CD14-positive monocyte (primary cell): ENCODE results near the gene ARVCF. TPM values are rescaled to one million over a fixed set of nuclear protein-coding genes. Genes with fewer than 3 reads are reported as not detected.
A peak's percentile ranks its signal among the peaks of the same experiment; 100 is the strongest.

Source experiments
- DNase-seq, 3 donors: peaks; one replicate each; pipeline ENCODE4 v3.0.0-alpha.2; 2011 to 2022
- H2AFZ ChIP-seq: 2 replicates; pipeline ENCODE4 v1.6.0; 2012; ENCODE audit warnings: mild to moderate bottlenecking, low read depth, low read length, inconsistent platforms; ENCODE audit not compliant: insufficient read depth, poor library complexity, severe bottlenecking
- H3K27ac ChIP-seq, 2 donors: 1 replicate in 1 of 2; 2 replicates in 1 of 2; pipeline ENCODE4 v1.5.1; 2012 to 2013; ENCODE audit warnings: low read length in 2 of 2, control low read depth in 1 of 2, inconsistent platforms in 1 of 2, low read depth in 1 of 2, mild to moderate bottlenecking in 1 of 2
- H3K27me3 ChIP-seq, 2 donors: one replicate each; pipeline versions ENCODE4 v1.6.0 to v1.6.1; 2011 to 2013; ENCODE audit warnings: low read length in 2 of 2; ENCODE audit not compliant: control insufficient read depth in 2 of 2, insufficient read depth in 2 of 2
- H3K36me3 ChIP-seq, 2 donors: replicated peaks in 1 of 2; 1 replicate in 1 of 2; 2 replicates in 1 of 2; pipeline versions ENCODE4 v1.5.1 to v1.6.1; 2012 to 2013; ENCODE audit warnings: low read length in 2 of 2, control low read depth in 1 of 2, inconsistent platforms in 1 of 2, mild to moderate bottlenecking in 1 of 2; ENCODE audit not compliant: insufficient read depth in 2 of 2, control insufficient read depth in 1 of 2
- H3K4me1 ChIP-seq, 2 donors: 1 replicate in 1 of 2; 2 replicates in 1 of 2; pipeline versions ENCODE4 v1.5.1 to v1.6.1; 2012 to 2013; ENCODE audit warnings: low read length in 2 of 2, control low read depth in 1 of 2, inconsistent platforms in 1 of 2, mild to moderate bottlenecking in 1 of 2, moderate library complexity in 1 of 2; ENCODE audit not compliant: insufficient read depth in 2 of 2, control insufficient read depth in 1 of 2
- H3K4me2 ChIP-seq: replicated peaks from 2 replicates; pipeline ENCODE3; 2012; ENCODE audit warnings: low read length, moderate library complexity, mild to moderate bottlenecking; ENCODE audit not compliant: poor library complexity, severe bottlenecking; ENCODE audit errors: extremely low read depth
- H3K4me3 ChIP-seq, 3 experiments: fragments of 200-600 bp in 1 of 3; sonication (generic) in 1 of 3; replicated peaks in 1 of 3; 1 replicate in 2 of 3; 2 replicates in 1 of 3; pipeline ENCODE4 v1.5.1; 2011 to 2013; ENCODE audit warnings: low read length in 3 of 3, mild to moderate bottlenecking in 3 of 3, control low read depth in 2 of 3, low read depth in 2 of 3, inconsistent platforms in 1 of 3, moderate library complexity in 1 of 3
- H3K79me2 ChIP-seq: 2 replicates; pipeline ENCODE4 v1.6.0; 2012; ENCODE audit warnings: mild to moderate bottlenecking, control low read depth, inconsistent platforms, low read length, moderate library complexity; ENCODE audit not compliant: insufficient read depth
- H3K9ac ChIP-seq: 2 replicates; pipeline ENCODE4 v1.6.0; 2017; ENCODE audit warnings: low read length, mild to moderate bottlenecking; ENCODE audit not compliant: insufficient read depth, poor library complexity, severe bottlenecking
- H3K9me3 ChIP-seq, 2 donors: replicated peaks in 1 of 2; 1 replicate in 1 of 2; 2 replicates in 1 of 2; pipeline versions ENCODE4 v1.5.1 to v1.6.1; 2012 to 2013; ENCODE audit warnings: low read length in 2 of 2, control low read depth in 1 of 2; ENCODE audit not compliant: control insufficient read depth in 1 of 2, insufficient read depth in 1 of 2
- H4K20me1 ChIP-seq: 2 replicates; pipeline ENCODE4 v1.6.0; 2012; ENCODE audit warnings: mild to moderate bottlenecking, low read length, control low read depth, moderate library complexity; ENCODE audit not compliant: insufficient read depth
- H3K27ac Mint-ChIP-seq, 7 donors: one replicate each; pipeline ENCODE4 v1.8.0; 2020; ENCODE audit warnings: mild to moderate bottlenecking in 7 of 7, mixed read lengths in 7 of 7, moderate library complexity in 6 of 7, inconsistent platforms in 2 of 7
- H3K27me3 Mint-ChIP-seq, 3 donors: one replicate each; pipeline ENCODE4 v1.8.0; 2021 to 2022; ENCODE audit warnings: low read depth in 3 of 3, mild to moderate bottlenecking in 3 of 3, mixed read lengths in 3 of 3, moderate library complexity in 3 of 3, inconsistent platforms in 1 of 3
- H3K36me3 Mint-ChIP-seq, 2 donors: one replicate each; pipeline ENCODE4 v1.8.0; 2020; ENCODE audit warnings: mixed read lengths in 2 of 2, inconsistent platforms in 1 of 2, mild to moderate bottlenecking in 1 of 2
- H3K4me1 Mint-ChIP-seq: one replicate; pipeline ENCODE4 v1.8.0; 2020; ENCODE audit warnings: mild to moderate bottlenecking, mixed read lengths
- H3K4me3 Mint-ChIP-seq, 2 donors: one replicate each; pipeline ENCODE4 v1.8.0; 2020; ENCODE audit warnings: mild to moderate bottlenecking in 2 of 2, mixed read lengths in 2 of 2, moderate library complexity in 1 of 2
- H3K9me3 Mint-ChIP-seq, 7 donors: one replicate each; pipeline ENCODE4 v1.8.0; 2020 to 2022; ENCODE audit warnings: mixed read lengths in 7 of 7, mild to moderate bottlenecking in 6 of 7, moderate library complexity in 6 of 7, inconsistent platforms in 2 of 7
- WGBS: methylation state at CpG from one replicate; pipeline ENCODE4 v1.1.5; 2013; ENCODE audit warnings: missing lambda C conversion rate; ENCODE audit not compliant: insufficient coverage; 5-methylcytosine and 5-hydroxymethylcytosine counted together
- intact Hi-C, 2 donors: fragments of 100-400 bp; cut with micrococcal nuclease; formaldehyde crosslinking; loops; one replicate each; pipeline versions ENCODE4 v1.15.0 to v1.15.1; 2023
- polyA plus RNA-seq, 3 donors: library from polyadenylated mRNA; depleted of rRNA in 1 of 3; unstranded in 2 of 3; stranded (reverse) in 1 of 3; fragments of 300-500 nt in 2 of 3; fragments of >200 nt in 1 of 3; fragmentation: Illumina TruSeq in 2 of 3; gene quantifications; 1 replicate in 2 of 3; 2 replicates in 1 of 3; pipeline ENCODE4 v1.2.3, GENCODE V29; 2012 to 2021
- TF ChIP-seq, protein P1 (sequence below): fragments of 200-600 bp; IDR thresholded peaks from one replicate; pipeline ENCODE4 v1.8.0; 2022; ENCODE audit warnings: antibody characterized with exemption, mild to moderate bottlenecking

ARVCF gene
- polyA plus RNA-seq, 3 donors, result 0.31 to 2.6 (median 0.44) TPM

DNA sequence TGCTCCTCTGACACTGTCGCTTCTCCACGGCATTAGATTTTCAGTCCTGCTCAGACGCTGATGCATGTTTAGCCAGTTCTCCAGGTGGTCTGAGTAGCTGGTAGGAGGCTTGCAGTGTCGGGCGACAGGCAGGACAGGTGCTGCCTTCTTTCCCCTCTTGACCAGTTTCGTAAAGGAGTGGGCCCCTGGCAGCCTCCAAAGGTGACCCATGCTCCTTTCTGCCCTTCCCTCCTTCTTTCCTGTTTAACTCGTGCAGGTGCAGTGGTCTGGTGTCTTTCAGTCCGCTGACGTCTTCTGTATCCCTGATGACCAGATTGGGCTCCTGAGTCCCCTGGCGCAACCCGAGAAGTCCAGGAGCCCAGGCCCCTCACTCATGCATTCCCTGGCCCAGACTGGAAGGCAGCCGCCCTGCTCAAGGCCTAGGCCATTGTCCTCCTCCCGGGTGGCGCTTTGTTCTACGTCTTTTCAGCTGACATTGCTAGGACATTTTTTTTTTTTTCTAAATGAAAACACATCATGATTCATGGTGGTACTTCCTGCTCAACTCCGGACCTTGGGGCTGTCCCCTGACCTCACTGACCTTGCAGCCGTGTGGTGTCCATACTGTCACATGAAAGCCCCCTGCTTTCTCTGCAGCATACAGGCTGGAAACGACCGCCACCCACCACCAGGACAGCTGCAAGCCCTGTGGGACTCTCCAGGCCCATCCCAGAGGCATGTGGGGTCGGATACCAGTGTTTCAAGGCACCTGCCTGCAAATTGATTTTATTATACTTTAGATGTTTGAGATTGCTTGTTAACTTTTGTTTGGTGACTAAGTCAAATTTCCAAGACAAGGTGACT is 49.5 kb downstream of the ARVCF start:
- H3K4me3 Mint-ChIP-seq, result no peak overlapping the region
- no peak for DNase-seq
- 92% methylated on average over 15 of the region's 20 CpGs for WGBS
- peak overlapping the region in 3 of 7 donors; percentile 1 to 43 (median 26) for H3K27ac Mint-ChIP-seq
- Histone ChIP-seq H3K4me2 (no peak overlapping the region), H4K20me1 (peaks cover 42% of the 10 kb centered on the region), H3K4me1 (no peaks in the 10 kb centered on the region), H3K4me3 (no peak overlapping the region), H3K36me3 (peaks cover 54 to 64% of the 10 kb centered on the region in 2 donors), H3K27me3 (no peaks in the 10 kb centered on the region), H2AFZ (no peak overlapping the region), H3K9me3 (no peaks in the 10 kb centered on the region), H3K27ac (no peak overlapping the region), H3K79me2 (no peaks in the 10 kb centered on the region), H3K9ac (no peak overlapping the region)
- peaks cover 41 to 69% of the 10 kb centered on the region in 2 donors for H3K36me3 Mint-ChIP-seq
- TF ChIP-seq, protein P1, sequence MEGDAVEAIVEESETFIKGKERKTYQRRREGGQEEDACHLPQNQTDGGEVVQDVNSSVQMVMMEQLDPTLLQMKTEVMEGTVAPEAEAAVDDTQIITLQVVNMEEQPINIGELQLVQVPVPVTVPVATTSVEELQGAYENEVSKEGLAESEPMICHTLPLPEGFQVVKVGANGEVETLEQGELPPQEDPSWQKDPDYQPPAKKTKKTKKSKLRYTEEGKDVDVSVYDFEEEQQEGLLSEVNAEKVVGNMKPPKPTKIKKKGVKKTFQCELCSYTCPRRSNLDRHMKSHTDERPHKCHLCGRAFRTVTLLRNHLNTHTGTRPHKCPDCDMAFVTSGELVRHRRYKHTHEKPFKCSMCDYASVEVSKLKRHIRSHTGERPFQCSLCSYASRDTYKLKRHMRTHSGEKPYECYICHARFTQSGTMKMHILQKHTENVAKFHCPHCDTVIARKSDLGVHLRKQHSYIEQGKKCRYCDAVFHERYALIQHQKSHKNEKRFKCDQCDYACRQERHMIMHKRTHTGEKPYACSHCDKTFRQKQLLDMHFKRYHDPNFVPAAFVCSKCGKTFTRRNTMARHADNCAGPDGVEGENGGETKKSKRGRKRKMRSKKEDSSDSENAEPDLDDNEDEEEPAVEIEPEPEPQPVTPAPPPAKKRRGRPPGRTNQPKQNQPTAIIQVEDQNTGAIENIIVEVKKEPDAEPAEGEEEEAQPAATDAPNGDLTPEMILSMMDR, result no peak
- H3K4me1 Mint-ChIP-seq, result peaks cover 8% of the 10 kb centered on the region
- no peaks in the 10 kb centered on the region for H3K9me3 Mint-ChIP-seq
- intact Hi-C loops, result no loop called here
- peaks cover 0 to 3% (median 2%) of the 10 kb centered on the region in 3 donors for H3K27me3 Mint-ChIP-seq

DNA sequence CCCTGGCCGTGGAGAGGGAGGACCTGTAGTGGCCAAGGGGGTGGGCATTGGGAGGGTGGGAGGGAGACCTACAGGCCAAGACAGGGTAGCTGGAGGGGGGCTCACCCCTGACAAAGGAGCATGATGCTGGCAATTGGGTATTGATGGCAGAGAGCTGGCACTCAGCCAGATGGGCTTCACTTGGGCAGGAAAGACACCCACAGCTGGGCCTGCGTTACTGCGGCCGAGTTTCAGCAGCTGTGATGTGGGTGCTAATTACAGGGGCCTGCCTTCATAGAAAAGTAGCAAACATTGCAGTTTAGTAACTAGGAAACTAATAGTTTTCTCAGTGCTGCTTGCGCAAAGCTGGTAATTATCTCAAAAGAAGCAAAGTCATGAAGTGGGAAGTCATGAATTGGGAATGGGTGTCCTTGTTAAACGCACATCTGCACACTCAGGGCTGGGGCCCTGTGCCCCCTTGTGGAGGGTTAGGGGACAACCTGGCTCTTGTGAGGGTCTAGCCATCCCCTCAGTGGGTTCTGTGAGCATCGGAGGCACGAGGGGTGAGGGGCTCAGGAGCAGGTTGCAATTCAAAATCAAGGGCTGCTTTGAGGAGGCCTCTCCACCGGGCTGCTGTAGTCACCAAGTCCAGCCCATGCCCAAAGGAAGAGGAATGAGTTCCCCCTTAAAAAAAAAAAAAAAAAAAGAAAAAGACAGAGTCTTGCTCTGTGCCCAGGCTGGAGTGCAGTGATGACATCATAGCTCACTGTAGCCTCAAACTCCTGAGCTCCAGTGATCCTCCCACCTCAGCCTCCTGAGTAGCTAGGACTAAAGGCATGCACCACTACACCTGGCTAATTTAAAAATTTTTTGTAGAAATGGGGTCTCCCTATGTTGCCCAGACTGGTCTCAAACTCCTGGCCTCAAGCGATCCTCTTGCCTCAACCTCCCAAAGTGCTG is 50.6 kb downstream of the ARVCF start:
- no peaks in the 10 kb centered on the region for H3K9me3 ChIP-seq
- no peaks in the 10 kb centered on the region for H3K27me3 ChIP-seq
- peaks cover 42 to 77% of the 10 kb centered on the region in 2 donors for H3K36me3 Mint-ChIP-seq
- peaks cover 8% of the 10 kb centered on the region for H3K4me1 Mint-ChIP-seq
- no peak overlapping the region for H3K4me3 ChIP-seq
- no peaks in the 10 kb centered on the region for H3K4me1 ChIP-seq
- H3K9ac ChIP-seq, result no peak overlapping the region
- intact Hi-C loops, result no loop called here
- TF ChIP-seq, protein P1, result peak; percentile 18
- H3K27ac Mint-ChIP-seq, result peak overlapping the region in 2 of 7 donors; percentile 6 to 43
- no peak for DNase-seq
- no peaks in the 10 kb centered on the region for H3K9me3 Mint-ChIP-seq
- no peak overlapping the region for H2AFZ ChIP-seq
- H3K4me3 Mint-ChIP-seq, result no peak overlapping the region
- H3K27ac ChIP-seq, result peak overlapping the region in 1 of 2 donors; percentile 31
- H4K20me1 ChIP-seq, result peaks cover 53% of the 10 kb centered on the region
- no peak overlapping the region for H3K4me2 ChIP-seq
- peaks cover 0 to 3% (median 3%) of the 10 kb centered on the region in 3 donors for H3K27me3 Mint-ChIP-seq
- peaks cover 61 to 74% of the 10 kb centered on the region in 2 donors for H3K36me3 ChIP-seq
- 62% methylated on average over 8 of the region's 10 CpGs for WGBS
- no peaks in the 10 kb centered on the region for H3K79me2 ChIP-seq
